GM19238 (cell line): ENCODE results near the gene RFX1.
"Not testable (repeated sequence)": the region's sequence is repeated elsewhere in the genome, so short reads cannot be mapped to it uniquely, and the experiment has no call there.

ENCODE experiments used
- DNase-seq: peaks from one replicate; pipeline ENCODE4 v3.0.0; 2011; ENCODE audit warnings: low spot score; ENCODE audit not compliant: insufficient read length

RFX1 gene

GRCh38 chr19:14006085-14006765 is at the start of gene RFX1:
RFX1 (minus strand) TSS chr19:14006320; CDS start chr19:13993843, 12,477 bp downstream.
- peak; percentile 71 for DNase-seq

GRCh38 chr19:14055396-14055795 is 49.3 kb upstream of the RFX1 start:
- no peak for DNase-seq

GRCh38 chr19:14054721-14055120 is 48.6 kb upstream of the RFX1 start:
- no peak for DNase-seq

- no peak for DNase-seq
These were observed 48.0 kb upstream of the RFX1 start for GRCh38 chr19:14054099-14054498.

- DNase-seq, result no peak
These were observed 47.4 kb upstream of the RFX1 start for GRCh38 chr19:14053500-14053899.

- no peak for DNase-seq
These were observed 46.9 kb upstream of the RFX1 start for GRCh38 chr19:14053032-14053431.

GRCh38 chr19:14052470-14052869 is 46.4 kb upstream of the RFX1 start:
- no peak for DNase-seq

- DNase-seq, result no peak
These were observed 45.9 kb upstream of the RFX1 start for GRCh38 chr19:14051980-14052379.

- DNase-seq, result not testable (repeated sequence)
These were observed 44.8 kb upstream of the RFX1 start for GRCh38 chr19:14050961-14051360.

- no peak for DNase-seq
These were observed 44.4 kb upstream of the RFX1 start for GRCh38 chr19:14050512-14050911.

- DNase-seq, result peak; percentile 67
These were observed 42.5 kb upstream of the RFX1 start for GRCh38 chr19:14048443-14049153.

- not testable (repeated sequence) for DNase-seq
These were observed 41.7 kb upstream of the RFX1 start for GRCh38 chr19:14047866-14048265.

- DNase-seq, result peak; percentile 45
These were observed 36.8 kb upstream of the RFX1 start for GRCh38 chr19:14042659-14043608.

GRCh38 chr19:14039181-14039580 is 33.1 kb upstream of the RFX1 start:
- DNase-seq, result no peak

GRCh38 chr19:14035706-14036105 is 29.6 kb upstream of the RFX1 start:
- no peak for DNase-seq

GRCh38 chr19:14035159-14035558 is 29.0 kb upstream of the RFX1 start:
- DNase-seq, result not testable (repeated sequence)

- DNase-seq, result no peak
These were observed 27.8 kb upstream of the RFX1 start for GRCh38 chr19:14033946-14034345.

- peak; percentile 81 for DNase-seq
These were observed 25.8 kb upstream of the RFX1 start, which contains the start of gene IL27RA for GRCh38 chr19:14031719-14032480. IL27RA (plus strand) TSS chr19:14031762; CDS start chr19:14031873, 111 bp downstream.

- DNase-seq, result no peak
These were observed 25.0 kb upstream of the RFX1 start for GRCh38 chr19:14030997-14031718.

GRCh38 chr19:14028901-14029300 is 22.8 kb upstream of the RFX1 start:
- DNase-seq, result no peak
